ENCODE measurements around the gene KRTAP10-10. TPM values are rescaled to one million over a fixed set of nuclear protein-coding genes. Genes with fewer than 3 reads are reported as not detected.

The KRTAP10-10 gene
- total and polyA plus RNA-seq, 9 of the 15 experiments (the other 6 are each of a cell fraction or from before 2014, with no cell fraction given): not detected

DNA sequence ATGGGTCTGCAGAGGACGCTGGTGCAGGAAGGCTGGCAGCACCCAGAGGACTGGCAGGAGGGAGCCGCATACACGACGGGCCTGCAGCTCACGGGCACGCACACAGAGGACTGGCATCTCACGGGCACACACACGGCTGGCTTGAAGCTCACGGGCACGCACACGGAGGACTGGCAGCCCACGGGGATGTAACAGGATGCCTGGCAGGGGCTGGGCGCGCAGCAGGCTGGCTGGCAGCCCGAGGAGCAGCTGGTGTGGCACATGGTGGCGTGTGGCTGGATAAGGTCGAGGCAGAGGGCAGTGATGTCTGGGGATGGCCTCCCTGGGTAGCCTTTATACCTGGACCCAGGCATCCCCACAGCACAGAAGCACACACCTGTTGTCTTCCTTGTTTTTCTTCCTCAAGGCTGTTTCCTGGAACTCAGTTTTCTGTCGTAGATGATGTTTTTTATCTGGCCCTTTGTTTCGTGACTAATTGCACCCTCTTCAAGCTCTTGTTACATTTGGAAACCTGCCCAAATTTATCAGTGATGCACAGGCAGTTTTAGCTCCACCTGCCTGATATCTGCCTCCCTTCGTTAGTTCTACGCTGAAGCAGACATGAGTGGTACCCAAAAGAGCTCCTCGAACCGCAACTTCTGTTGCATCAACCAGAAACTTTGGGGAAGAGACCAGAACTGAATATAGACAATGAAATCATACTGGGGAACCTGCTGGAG is 44.9 kb downstream of the KRTAP10-10 start, which contains the start of gene KRTAP12-1:
KRTAP12-1 (minus strand) TSS at position 303 of the 719 bp plus-strand sequence; CDS start at position 263, 40 bp downstream.
- 0 out of 2 replicates have a peak, but pooled peaks cover 2% of the 10 kb centered on the region for H4K20me1 ChIP-seq (replicated peaks; ENCODE audit: control insufficient read depth, insufficient read depth, low read length)
- H3K9ac ChIP-seq (ENCODE audit: insufficient read depth in 1 of 2, low read depth in 2 of 2, low read length in 2 of 2): no peak within 1 kb of the TSS
- no peak within 1 kb of the TSS for H3K4me2 ChIP-seq (ENCODE audit: insufficient read depth, low read length)
- no peak within 1 kb of the TSS for H3K4me3 ChIP-seq
- no peaks in the 10 kb centered on the region for H3K79me2 ChIP-seq (ENCODE audit: control insufficient read depth, insufficient read depth, low read length)
- peak; percentile 46 for FAIRE-seq
- H3K9me1 ChIP-seq (ENCODE audit: control insufficient read depth, insufficient read depth, low read length): no peaks in the 10 kb centered on the region
- in situ Hi-C loops (cut with MboI) (no loop called here), intact Hi-C loops (cut with micrococcal nuclease) (no loop called here)
- no peak for ATAC-seq
- no peak within 1 kb of the TSS for H2AFZ ChIP-seq (ENCODE audit: low read depth, low read length)
- H3K36me3 ChIP-seq (ENCODE audit: control insufficient read depth, insufficient read depth, low read length): no peaks in the 10 kb centered on the region
- CTCF ChIA-PET (ENCODE audit: low intra/inter-chr PET ratio): no interaction called here
- peaks cover 10 to 42% of the 10 kb centered on the region in 2 experiments for H3K27me3 ChIP-seq (ENCODE audit: control insufficient read depth in 2 of 2, insufficient read depth in 2 of 2, low read length in 2 of 2)
- POLR2A ChIA-PET: interaction anchor here (0.9 to 1.6 kb wide), 3 partner anchors 9 to 31 kb away, joined by 3 to 4 read pairs (median 4); no protein-coding TSS in a partner anchor
- H3K9me3 ChIP-seq (replicated peaks; ENCODE audit: control insufficient read depth, insufficient read depth, low read depth, low read length): no peaks in the 10 kb centered on the region
- WGBS (ENCODE audit: insufficient coverage, low coverage, missing lambda C conversion rate): under 1% methylated on average over 21 of the region's 23 CpGs
- BruUV-seq (replicated peaks): no TSS peak
- no peak for TF ChIP-seq TBL1XR1 (IDR thresholded peaks at IDR 0.05; ENCODE audit: low read length in 2 of 2)
- peak; percentile 71; the same call in 1 of the 2 replicates for TF ChIP-seq CTBP1 (IDR thresholded peaks at IDR 0.05; ENCODE audit: borderline replicate concordance)
- TF ChIP-seq NFIC (IDR thresholded peaks at IDR 0.05): peak; percentile 83
- TF ChIP-seq TCF3 (CRISPR knock-in tag; IDR thresholded peaks at IDR 0.05): peak; percentile 27; the same call in 1 of the 2 replicates
- TF ChIP-seq ZBTB12 (CRISPR knock-in tag; IDR thresholded peaks at IDR 0.05): no peak
- peak; percentile 52 for TF ChIP-seq ARID1B (IDR thresholded peaks at IDR 0.05)
- peak in 1 of 2 experiments; percentile 49; a peak in 1 of 4 replicates for TF ChIP-seq RCOR1 (IDR thresholded peaks at IDR 0.05; ENCODE audit: borderline replicate concordance in 1 of 2, low read depth in 2 of 2, low read length in 2 of 2)
- TF ChIP-seq CBFA2T3 (IDR thresholded peaks at IDR 0.05): peak; percentile 64
- TF ChIP-seq TAL1 (IDR thresholded peaks at IDR 0.05): peak; percentile 34; the same call in 1 of the 2 replicates
- peak; percentile 48; the same call in 1 of the 2 replicates for TF ChIP-seq ZEB2 (IDR thresholded peaks at IDR 0.05)
- TF ChIP-seq NUFIP1 (IDR thresholded peaks at IDR 0.05; ENCODE audit: partially characterized antibody): no peak
- TF ChIP-seq CBFA2T2 (conservative IDR thresholded peaks at IDR 0.05): 0 out of 2 replicates have a peak, but pooled peaks have one; percentile 45
- DNase-seq (ENCODE audit: extremely low read depth in 1 of 4, low spot score in 3 of 4): peak in 1 of 4 experiments; percentile 30
- peaks cover 0 to 6% of the 10 kb centered on the region in 2 experiments; a peak in 2 of 5 replicates for H3K4me1 ChIP-seq (replicated peaks in 1 of 2; ENCODE audit: control insufficient read depth in 2 of 2, insufficient read depth in 2 of 2, low read length in 2 of 2)
- no peak within 1 kb of the TSS for H3K27ac ChIP-seq (ENCODE audit: extremely low read depth, low read depth, low read length)

Measured in K562 (cell line).